ENCODE data around the gene CDC5L. TPM values are rescaled to one million over a fixed set of nuclear protein-coding genes. Genes with fewer than 3 reads are reported as not detected.

The CDC5L gene
- total and polyA plus RNA-seq, 3 donors from 2014 or later = 19.7 to 20.5 (median 20.3) TPM

DNA sequence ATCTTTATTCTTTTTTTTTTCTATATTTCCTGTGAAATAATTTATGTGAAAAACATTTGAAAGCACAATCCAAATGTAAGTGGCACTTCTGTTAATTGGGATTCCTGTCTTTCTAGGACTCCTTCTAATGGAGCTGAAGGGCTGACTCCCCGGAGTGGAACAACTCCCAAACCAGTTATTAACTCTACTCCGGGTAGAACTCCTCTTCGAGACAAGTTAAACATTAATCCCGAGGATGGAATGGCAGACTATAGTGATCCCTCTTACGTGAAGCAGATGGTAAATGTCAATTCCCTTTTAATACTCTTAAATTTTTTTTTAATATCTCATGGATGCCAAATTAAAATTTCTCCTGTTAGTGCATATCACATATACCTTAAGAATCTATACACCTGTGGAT, 35.0 kb downstream of the CDC5L start:
- intact Hi-C loops (cut with DNase I; ENCODE audit: low total_unique reads) = no loop called here
- H3K9me3 ChIP-seq = no peaks in the 10 kb centered on the region
- no peaks in the 10 kb centered on the region for H3K4me1 ChIP-seq
- H3K36me3 ChIP-seq (ENCODE audit: low read depth, missing control alignments) = no peaks in the 10 kb centered on the region
- no peak for TF ChIP-seq POLR2A (IDR thresholded peaks at IDR 0.05)
- TF ChIP-seq, protein P1, sequence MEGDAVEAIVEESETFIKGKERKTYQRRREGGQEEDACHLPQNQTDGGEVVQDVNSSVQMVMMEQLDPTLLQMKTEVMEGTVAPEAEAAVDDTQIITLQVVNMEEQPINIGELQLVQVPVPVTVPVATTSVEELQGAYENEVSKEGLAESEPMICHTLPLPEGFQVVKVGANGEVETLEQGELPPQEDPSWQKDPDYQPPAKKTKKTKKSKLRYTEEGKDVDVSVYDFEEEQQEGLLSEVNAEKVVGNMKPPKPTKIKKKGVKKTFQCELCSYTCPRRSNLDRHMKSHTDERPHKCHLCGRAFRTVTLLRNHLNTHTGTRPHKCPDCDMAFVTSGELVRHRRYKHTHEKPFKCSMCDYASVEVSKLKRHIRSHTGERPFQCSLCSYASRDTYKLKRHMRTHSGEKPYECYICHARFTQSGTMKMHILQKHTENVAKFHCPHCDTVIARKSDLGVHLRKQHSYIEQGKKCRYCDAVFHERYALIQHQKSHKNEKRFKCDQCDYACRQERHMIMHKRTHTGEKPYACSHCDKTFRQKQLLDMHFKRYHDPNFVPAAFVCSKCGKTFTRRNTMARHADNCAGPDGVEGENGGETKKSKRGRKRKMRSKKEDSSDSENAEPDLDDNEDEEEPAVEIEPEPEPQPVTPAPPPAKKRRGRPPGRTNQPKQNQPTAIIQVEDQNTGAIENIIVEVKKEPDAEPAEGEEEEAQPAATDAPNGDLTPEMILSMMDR (IDR thresholded peaks at IDR 0.05) = no peak
- H3K4me3 ChIP-seq = no peak overlapping the region
- no peak overlapping the region for H3K27ac ChIP-seq
- WGBS, 2 donors = 90 to 93% methylated on average over 5 of the region's 5 CpGs
- no peak for DNase-seq
- no peaks in the 10 kb centered on the region for H3K27me3 ChIP-seq

DNA sequence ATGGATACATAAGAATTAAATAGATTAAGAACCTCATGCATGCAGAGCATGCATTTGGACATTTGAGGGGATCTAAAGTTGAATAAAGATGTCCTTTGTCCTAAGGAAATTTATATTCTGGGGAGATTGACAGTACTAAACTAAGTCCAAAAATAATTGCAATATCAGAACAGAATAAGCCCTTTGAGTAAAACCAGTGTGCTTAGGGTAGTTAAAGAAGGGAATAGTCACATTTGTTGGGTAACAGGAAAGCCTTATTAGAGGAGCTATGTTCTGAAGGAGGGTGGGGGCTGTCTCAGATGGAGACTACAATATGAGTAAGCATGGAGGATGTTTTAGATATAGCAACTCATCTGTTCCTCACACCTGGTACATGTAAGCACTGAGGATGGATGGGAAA, 35.8 kb downstream of the CDC5L start:
- H3K4me1 ChIP-seq = no peaks in the 10 kb centered on the region
- intact Hi-C loops (cut with DNase I; ENCODE audit: low total_unique reads) = no loop called here
- no peak overlapping the region for H3K4me3 ChIP-seq
- H3K36me3 ChIP-seq (ENCODE audit: low read depth, missing control alignments) = no peaks in the 10 kb centered on the region
- no peaks in the 10 kb centered on the region for H3K27me3 ChIP-seq
- TF ChIP-seq POLR2A (IDR thresholded peaks at IDR 0.05) = no peak
- TF ChIP-seq, protein P1 (IDR thresholded peaks at IDR 0.05) = no peak
- no peak for DNase-seq
- H3K9me3 ChIP-seq = no peaks in the 10 kb centered on the region
- no peak overlapping the region for H3K27ac ChIP-seq

DNA sequence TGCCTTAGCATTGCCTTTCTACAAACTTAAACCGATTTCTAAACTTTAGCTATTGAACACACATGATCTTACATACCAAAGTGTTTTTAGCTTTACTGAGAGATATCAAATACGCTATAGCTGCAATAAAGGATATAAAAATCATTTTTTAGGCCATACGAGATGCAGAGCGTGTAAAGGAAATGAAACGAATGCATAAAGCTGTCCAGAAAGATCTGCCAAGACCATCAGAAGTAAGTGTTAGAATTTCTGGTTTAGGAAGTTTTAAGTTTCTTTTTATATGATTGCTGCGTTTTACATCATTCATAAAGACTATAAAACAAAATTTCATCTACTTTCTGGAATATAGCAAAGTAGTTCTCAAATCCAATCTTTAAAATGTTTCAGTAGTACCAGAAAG, 38.4 kb downstream of the CDC5L start:
- Histone ChIP-seq H3K9me3 (no peaks in the 10 kb centered on the region), H3K4me3 (no peak overlapping the region), H3K36me3 (ENCODE audit: low read depth, missing control alignments) (no peaks in the 10 kb centered on the region), H3K27ac (no peak overlapping the region), H3K27me3 (no peaks in the 10 kb centered on the region), H3K4me1 (no peaks in the 10 kb centered on the region)
- TF ChIP-seq, protein P1 (IDR thresholded peaks at IDR 0.05) = no peak
- no peak for TF ChIP-seq POLR2A (IDR thresholded peaks at IDR 0.05)
- no peak for DNase-seq
- intact Hi-C loops (cut with DNase I; ENCODE audit: low total_unique reads) = no loop called here
- 94 to 95% methylated on average over 6 of the region's 6 CpGs for WGBS, 2 donors

DNA sequence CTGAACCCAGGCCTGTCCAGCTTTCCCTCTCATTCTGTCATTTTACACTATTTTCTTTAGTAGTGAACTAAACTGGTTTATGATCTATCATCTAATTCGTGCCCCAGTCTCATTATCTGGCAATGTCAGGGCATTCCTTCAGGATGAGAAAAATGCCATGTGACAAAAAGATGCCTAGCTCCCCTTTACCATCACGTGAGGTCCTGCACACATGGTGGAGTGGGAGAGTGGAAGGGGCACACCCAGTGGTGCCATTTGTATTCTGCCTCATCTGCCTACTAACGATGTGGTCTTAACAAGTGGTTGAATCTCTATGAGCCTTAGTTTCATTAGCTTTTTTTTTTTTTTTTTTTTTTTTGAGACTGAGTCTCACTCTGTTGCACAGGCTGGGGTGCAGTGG, 41.2 kb downstream of the CDC5L start:
- Histone ChIP-seq H3K4me1 (no peaks in the 10 kb centered on the region), H3K27me3 (no peaks in the 10 kb centered on the region), H3K36me3 (ENCODE audit: low read depth, missing control alignments) (no peaks in the 10 kb centered on the region), H3K9me3 (no peaks in the 10 kb centered on the region), H3K27ac (no peak overlapping the region), H3K4me3 (no peak overlapping the region)
- DNase-seq = no peak
- intact Hi-C loops (cut with DNase I; ENCODE audit: low total_unique reads) = no loop called here
- 65 to 66% methylated on average over 3 of the region's 3 CpGs for WGBS, 2 donors
- no peak for TF ChIP-seq POLR2A (IDR thresholded peaks at IDR 0.05)
- TF ChIP-seq, protein P1 (IDR thresholded peaks at IDR 0.05) = no peak

DNA sequence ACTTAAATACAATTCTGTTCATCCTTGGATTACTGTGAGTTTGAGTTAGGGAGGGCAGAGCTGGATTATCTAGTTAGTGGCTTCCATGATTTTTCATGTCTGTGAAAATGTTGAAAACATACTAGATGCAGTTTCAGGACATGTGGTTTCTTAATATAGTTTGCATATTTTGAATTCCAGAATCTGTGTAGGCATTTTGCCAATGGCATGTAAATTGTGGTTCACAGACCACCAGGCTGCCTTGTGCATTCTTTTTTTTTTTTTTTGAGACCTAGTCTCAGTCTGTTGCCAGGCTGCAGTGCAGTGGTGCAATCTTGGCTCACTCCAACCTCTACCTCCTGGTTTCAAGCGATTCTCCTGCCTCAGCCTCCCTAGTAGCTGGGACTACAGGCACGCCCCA, 42.8 kb downstream of the CDC5L start:
- no peak for DNase-seq
- H3K4me3 ChIP-seq = no peak overlapping the region
- 85 to 89% methylated on average over 2 of the region's 2 CpGs for WGBS, 2 donors
- H3K36me3 ChIP-seq (ENCODE audit: low read depth, missing control alignments) = no peaks in the 10 kb centered on the region
- intact Hi-C loops (cut with DNase I; ENCODE audit: low total_unique reads) = no loop called here
- no peak for TF ChIP-seq POLR2A (IDR thresholded peaks at IDR 0.05)
- TF ChIP-seq, protein P1 (IDR thresholded peaks at IDR 0.05) = no peak
- no peaks in the 10 kb centered on the region for H3K27me3 ChIP-seq
- no peak overlapping the region for H3K27ac ChIP-seq
- peaks cover 3% of the 10 kb centered on the region for H3K4me1 ChIP-seq
- no peaks in the 10 kb centered on the region for H3K9me3 ChIP-seq
